HEK293 (cell line): ENCODE measurements around the gene PFAS.

Source experiments
- CTCF ChIA-PET: fragments of 350-600 bp; formaldehyde crosslinking; extraction: SDS; loops from one replicate; lab custom pipeline; 2021; ENCODE audit warnings: antibody characterized with exemption; lab: Yijun Ruan, JAX
- POLR2A ChIA-PET: fragments of 300-600 bp; formaldehyde crosslinking; extraction: SDS; loops from one replicate; lab custom pipeline; 2020; ENCODE audit warnings: antibody characterized with exemption, inconsistent platforms; lab: Yijun Ruan, JAX
- H3K27ac ChIP-seq: fragments of 200-500 bp; sonication (Bioruptor generic); 2 replicates; pipeline ENCODE4 v1.5.1; 2014; ENCODE audit warnings: low read depth, low read length, control low read depth, inconsistent platforms; ENCODE audit errors: extremely low read depth
- H3K36me3 ChIP-seq, 2 experiments: fragments of 200-500 bp in 1 of 2; sonication (Bioruptor generic) in 1 of 2; 1 replicate in 1 of 2; 2 replicates in 1 of 2; pipeline ENCODE4 v1.5.1; 2014 to 2017; ENCODE audit warnings: inconsistent platforms in 2 of 2, low read length in 2 of 2; ENCODE audit not compliant: control insufficient read depth in 2 of 2, insufficient read depth in 1 of 2
- H3K4me1 ChIP-seq: fragments of 200-500 bp; sonication (Bioruptor generic); 2 replicates; pipeline ENCODE4 v1.5.1; 2014; ENCODE audit warnings: mild to moderate bottlenecking, low read length, inconsistent platforms; ENCODE audit not compliant: control insufficient read depth, insufficient read depth
- H3K4me3 ChIP-seq: 2 replicates; pipeline ENCODE4 v1.5.1; 2011; ENCODE audit warnings: low read depth, mild to moderate bottlenecking, control low read depth, low read length, moderate library complexity
- H3K9me3 ChIP-seq: fragments of 200-500 bp; sonication (Bioruptor generic); 2 replicates; pipeline ENCODE4 v1.5.1; 2014; ENCODE audit warnings: low read depth, low read length, inconsistent platforms; ENCODE audit not compliant: control insufficient read depth, insufficient read depth
- GLI4 ChIP-seq: fragments of 450-650 bp; formaldehyde crosslinking; IDR thresholded peaks from 2 replicates; pipeline ENCODE4 v1.5.1; 2016; ENCODE audit warnings: missing biosample characterization, missing genetic modification characterization
- KLF9 ChIP-seq: fragments of 450-650 bp; formaldehyde crosslinking; IDR thresholded peaks from 2 replicates; pipeline ENCODE4 v1.5.1; 2016; ENCODE audit warnings: missing biosample characterization, missing genetic modification characterization, low read depth
- PRDM2 ChIP-seq: fragments of 450-650 bp; formaldehyde crosslinking; IDR thresholded peaks from 2 replicates; pipeline ENCODE4 v1.5.1; 2016; ENCODE audit warnings: missing biosample characterization, missing genetic modification characterization, borderline replicate concordance
- SP2 ChIP-seq: fragments of 450-650 bp; formaldehyde crosslinking; IDR thresholded peaks from 2 replicates; pipeline ENCODE4 v1.5.1; 2016; ENCODE audit warnings: missing biosample characterization, missing genetic modification characterization
- SP3 ChIP-seq: fragments of 450-650 bp; formaldehyde crosslinking; IDR thresholded peaks from 2 replicates; pipeline ENCODE4 v1.5.1; 2016; ENCODE audit warnings: missing biosample characterization, missing genetic modification characterization
- TRIM28 ChIP-seq: IDR thresholded peaks from 2 replicates; pipeline ENCODE4 v1.6.1; 2011; ENCODE audit warnings: low read length, control low read depth, borderline replicate concordance
- ZBTB48 ChIP-seq: fragments of 450-650 bp; formaldehyde crosslinking; IDR thresholded peaks from 2 replicates; pipeline ENCODE4 v1.5.1; 2016; ENCODE audit warnings: missing biosample characterization, missing genetic modification characterization
- ZNF138 ChIP-seq: fragments of 450-650 bp; formaldehyde crosslinking; IDR thresholded peaks from 2 replicates; pipeline ENCODE4 v1.5.1; 2016; ENCODE audit warnings: missing biosample characterization, missing genetic modification characterization, borderline replicate concordance
- ZNF2 ChIP-seq: fragments of 450-650 bp; formaldehyde crosslinking; IDR thresholded peaks from 2 replicates; pipeline ENCODE4 v1.5.1; 2016; ENCODE audit warnings: missing biosample characterization, missing genetic modification characterization
- ZNF274 ChIP-seq, 2 experiments: fragments of 200-500 bp in 1 of 2; fragments of 450-650 bp in 1 of 2; sonication (Bioruptor generic) in 1 of 2; formaldehyde crosslinking in 1 of 2; IDR thresholded peaks; 2 replicates each; pipeline versions ENCODE4 v1.5.1 to v1.6.1; 2014 to 2016; ENCODE audit warnings: borderline replicate concordance in 1 of 2, inconsistent platforms in 1 of 2, low read length in 1 of 2, missing biosample characterization in 1 of 2, missing genetic modification characterization in 1 of 2
- ZNF335 ChIP-seq: fragments of 450-650 bp; formaldehyde crosslinking; conservative IDR thresholded peaks from 2 replicates; pipeline ENCODE4 v1.5.1; 2016; ENCODE audit warnings: missing biosample characterization, missing genetic modification characterization
- ZNF362 ChIP-seq: fragments of 450-650 bp; formaldehyde crosslinking; IDR thresholded peaks from 2 replicates; pipeline ENCODE4 v1.5.1; 2016; ENCODE audit warnings: missing biosample characterization, missing genetic modification characterization
- ZNF449 ChIP-seq: fragments of 450-650 bp; formaldehyde crosslinking; IDR thresholded peaks from 2 replicates; pipeline ENCODE4 v1.5.1; 2017; ENCODE audit warnings: missing biosample characterization, mild to moderate bottlenecking, missing genetic modification characterization, moderate library complexity
- ZNF501 ChIP-seq: fragments of 450-650 bp; formaldehyde crosslinking; IDR thresholded peaks from 2 replicates; pipeline ENCODE4 v1.5.1; 2016; ENCODE audit warnings: missing biosample characterization, missing genetic modification characterization
- ZNF624 ChIP-seq: fragments of 450-650 bp; formaldehyde crosslinking; IDR thresholded peaks from 2 replicates; pipeline ENCODE4 v1.5.1; 2017; ENCODE audit warnings: missing biosample characterization, missing genetic modification characterization
- ZNF664 ChIP-seq: fragments of 450-650 bp; formaldehyde crosslinking; IDR thresholded peaks from 2 replicates; pipeline ENCODE4 v1.5.1; 2016; ENCODE audit warnings: missing biosample characterization, missing genetic modification characterization
- ZNF830 ChIP-seq: fragments of 450-650 bp; IDR thresholded peaks from 2 replicates; pipeline ENCODE4 v1.5.0; 2018; ENCODE audit warnings: missing biosample characterization, missing genetic modification characterization, low read depth, mild to moderate bottlenecking, moderate library complexity
- TF ChIP-seq, protein P1 (sequence below): fragments of 450-650 bp; formaldehyde crosslinking; IDR thresholded peaks from 2 replicates; pipeline ENCODE4 v1.5.1; 2017; ENCODE audit warnings: missing biosample characterization, missing genetic modification characterization
- TF ChIP-seq, protein P2 (sequence below): fragments of 450-650 bp; formaldehyde crosslinking; IDR thresholded peaks from 2 replicates; pipeline ENCODE4 v1.5.1; 2016; ENCODE audit warnings: missing biosample characterization, missing genetic modification characterization
- TF ChIP-seq, protein P3 (sequence below): fragments of 450-650 bp; formaldehyde crosslinking; IDR thresholded peaks from 2 replicates; pipeline ENCODE4 v1.5.1; 2016; ENCODE audit warnings: missing biosample characterization, missing genetic modification characterization

PFAS gene

GRCh38 chr17:8222380-8222629 is 26.8 kb upstream of the PFAS start (continued):
- TF ChIP-seq PRDM2 (tag by site-specific recombination), result no peak
- peak; percentile 93 for TF ChIP-seq TRIM28
- TF ChIP-seq ZNF138 (tag by site-specific recombination), result no peak
- no peak for TF ChIP-seq ZNF624 (tag by site-specific recombination)
- TF ChIP-seq KLF9 (tag by site-specific recombination), result no peak

- Histone ChIP-seq H3K4me1 (peaks cover 12% of the 10 kb centered on the region), H3K9me3 (no peaks in the 10 kb centered on the region), H3K4me3 (peak overlapping the region; percentile 78), H3K36me3 (peaks cover 0 to 8% of the 10 kb centered on the region in 2 experiments; a peak in 1 of 3 replicates), H3K27ac (peak overlapping the region; percentile 70)
- ChIA-PET CTCF (interaction anchor here (0.7 to 1.9 kb wide), 11 partner anchors 12 to 487 kb away, joined by 3 to 19 read pairs (median 4); partner anchors contain the start of genes AURKB, BORCS6 and SLC25A35), POLR2A (interaction anchor here (0.7 to 9.6 kb wide), 21 partner anchors 13 to 153 kb away, joined by 3 to 218 read pairs (median 8); partner anchors contain the start of genes ALOXE3, AURKB, BORCS6 and CTC1)
- TF ChIP-seq ZNF2 (tag by site-specific recombination), result no peak; the same call in 1 of the 2 replicates
- TF ChIP-seq SP2 (tag by site-specific recombination), result peak; percentile 86
- TF ChIP-seq ZNF664 (tag by site-specific recombination), result peak; percentile 45; the same call in 1 of the 2 replicates
- TF ChIP-seq, protein P1, sequence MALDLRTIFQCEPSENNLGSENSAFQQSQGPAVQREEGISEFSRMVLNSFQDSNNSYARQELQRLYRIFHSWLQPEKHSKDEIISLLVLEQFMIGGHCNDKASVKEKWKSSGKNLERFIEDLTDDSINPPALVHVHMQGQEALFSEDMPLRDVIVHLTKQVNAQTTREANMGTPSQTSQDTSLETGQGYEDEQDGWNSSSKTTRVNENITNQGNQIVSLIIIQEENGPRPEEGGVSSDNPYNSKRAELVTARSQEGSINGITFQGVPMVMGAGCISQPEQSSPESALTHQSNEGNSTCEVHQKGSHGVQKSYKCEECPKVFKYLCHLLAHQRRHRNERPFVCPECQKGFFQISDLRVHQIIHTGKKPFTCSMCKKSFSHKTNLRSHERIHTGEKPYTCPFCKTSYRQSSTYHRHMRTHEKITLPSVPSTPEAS (tag by site-specific recombination), result peak; percentile 44; the same call in 1 of the 2 replicates
- TF ChIP-seq ZNF274 (IDR thresholded peaks at IDR 0.05; ENCODE audit: low read length), result no peak
- TF ChIP-seq ZNF274 (tag by site-specific recombination; IDR thresholded peaks at IDR 0.05; ENCODE audit: borderline replicate concordance), result no peak
- TF ChIP-seq, protein P2, sequence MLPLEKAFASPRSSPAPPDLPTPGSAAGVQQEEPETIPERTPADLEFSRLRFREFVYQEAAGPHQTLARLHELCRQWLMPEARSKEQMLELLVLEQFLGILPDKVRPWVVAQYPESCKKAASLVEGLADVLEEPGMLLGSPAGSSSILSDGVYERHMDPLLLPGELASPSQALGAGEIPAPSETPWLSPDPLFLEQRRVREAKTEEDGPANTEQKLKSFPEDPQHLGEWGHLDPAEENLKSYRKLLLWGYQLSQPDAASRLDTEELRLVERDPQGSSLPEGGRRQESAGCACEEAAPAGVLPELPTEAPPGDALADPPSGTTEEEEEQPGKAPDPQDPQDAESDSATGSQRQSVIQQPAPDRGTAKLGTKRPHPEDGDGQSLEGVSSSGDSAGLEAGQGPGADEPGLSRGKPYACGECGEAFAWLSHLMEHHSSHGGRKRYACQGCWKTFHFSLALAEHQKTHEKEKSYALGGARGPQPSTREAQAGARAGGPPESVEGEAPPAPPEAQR (tag by site-specific recombination), result peak; percentile 84
- TF ChIP-seq ZNF449 (tag by site-specific recombination), result peak; percentile 43; the same call in 1 of the 2 replicates
- peak; percentile 93 for TF ChIP-seq SP3 (tag by site-specific recombination)
- peak; percentile 52 for TF ChIP-seq ZBTB48 (tag by site-specific recombination)
- TF ChIP-seq ZNF830, result no peak
- peak; percentile 70; the same call in 1 of the 2 replicates for TF ChIP-seq GLI4
- TF ChIP-seq, protein P3, sequence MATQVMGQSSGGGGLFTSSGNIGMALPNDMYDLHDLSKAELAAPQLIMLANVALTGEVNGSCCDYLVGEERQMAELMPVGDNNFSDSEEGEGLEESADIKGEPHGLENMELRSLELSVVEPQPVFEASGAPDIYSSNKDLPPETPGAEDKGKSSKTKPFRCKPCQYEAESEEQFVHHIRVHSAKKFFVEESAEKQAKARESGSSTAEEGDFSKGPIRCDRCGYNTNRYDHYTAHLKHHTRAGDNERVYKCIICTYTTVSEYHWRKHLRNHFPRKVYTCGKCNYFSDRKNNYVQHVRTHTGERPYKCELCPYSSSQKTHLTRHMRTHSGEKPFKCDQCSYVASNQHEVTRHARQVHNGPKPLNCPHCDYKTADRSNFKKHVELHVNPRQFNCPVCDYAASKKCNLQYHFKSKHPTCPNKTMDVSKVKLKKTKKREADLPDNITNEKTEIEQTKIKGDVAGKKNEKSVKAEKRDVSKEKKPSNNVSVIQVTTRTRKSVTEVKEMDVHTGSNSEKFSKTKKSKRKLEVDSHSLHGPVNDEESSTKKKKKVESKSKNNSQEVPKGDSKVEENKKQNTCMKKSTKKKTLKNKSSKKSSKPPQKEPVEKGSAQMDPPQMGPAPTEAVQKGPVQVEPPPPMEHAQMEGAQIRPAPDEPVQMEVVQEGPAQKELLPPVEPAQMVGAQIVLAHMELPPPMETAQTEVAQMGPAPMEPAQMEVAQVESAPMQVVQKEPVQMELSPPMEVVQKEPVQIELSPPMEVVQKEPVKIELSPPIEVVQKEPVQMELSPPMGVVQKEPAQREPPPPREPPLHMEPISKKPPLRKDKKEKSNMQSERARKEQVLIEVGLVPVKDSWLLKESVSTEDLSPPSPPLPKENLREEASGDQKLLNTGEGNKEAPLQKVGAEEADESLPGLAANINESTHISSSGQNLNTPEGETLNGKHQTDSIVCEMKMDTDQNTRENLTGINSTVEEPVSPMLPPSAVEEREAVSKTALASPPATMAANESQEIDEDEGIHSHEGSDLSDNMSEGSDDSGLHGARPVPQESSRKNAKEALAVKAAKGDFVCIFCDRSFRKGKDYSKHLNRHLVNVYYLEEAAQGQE (tag by site-specific recombination), result peak; percentile 41
- TF ChIP-seq ZNF362, result no peak
- peak; percentile 96 for TF ChIP-seq ZNF501 (tag by site-specific recombination)
- peak; percentile 97 for TF ChIP-seq ZNF335 (tag by site-specific recombination)
Observed at GRCh38 chr17:8222630-8223355, 26.3 kb upstream of the PFAS start.
